ENCODE results near the gene ALG14.
A peak's percentile ranks its signal among the peaks of the same experiment; 100 is the strongest.

Gene ALG14

GRCh38 chr1:95117207-95118066 lies 44.7 kb upstream of the ALG14 start, which contains the start of gene TLCD4:
TLCD4 (plus strand) TSS chr1:95117355; CDS start chr1:95143902, 26,547 bp downstream.
- peak within 1 kb of the TSS; percentile 42 for H3K4me3 ChIP-seq (ENCODE audit: low read depth, low read length)
- peak; percentile 41 for DNase-seq (ENCODE audit: low read depth)
- TF ChIP-seq POLR2A (IDR thresholded peaks at IDR 0.05; ENCODE audit: extremely low read depth, insufficient read length) (no peak), MAX (IDR thresholded peaks at IDR 0.05; ENCODE audit: low read depth, low read length) (no peak), MYC (IDR thresholded peaks at IDR 0.05; ENCODE audit: low read depth, low read length) (no peak), CTCF (IDR thresholded peaks at IDR 0.05; ENCODE audit: low read depth, low read length) (no peak)

GRCh38 chr1:95116580-95117206 lies 43.9 kb upstream of the ALG14 start:
- peak overlapping the region; percentile 42 for H3K4me3 ChIP-seq (ENCODE audit: low read depth, low read length)
- DNase-seq (ENCODE audit: low read depth), result peak; percentile 53
- TF ChIP-seq CTCF (IDR thresholded peaks at IDR 0.05; ENCODE audit: low read depth, low read length), result peak; percentile 53
- no peak for TF ChIP-seq POLR2A (IDR thresholded peaks at IDR 0.05; ENCODE audit: extremely low read depth, insufficient read length)
- peak; percentile 42; the same call in 1 of the 2 replicates for TF ChIP-seq MAX (IDR thresholded peaks at IDR 0.05; ENCODE audit: low read depth, low read length)
- no peak for TF ChIP-seq MYC (IDR thresholded peaks at IDR 0.05; ENCODE audit: low read depth, low read length)

GRCh38 chr1:95115708-95116137 lies 43.0 kb upstream of the ALG14 start:
- H3K4me3 ChIP-seq (ENCODE audit: low read depth, low read length), result no peak overlapping the region
- TF ChIP-seq MYC (IDR thresholded peaks at IDR 0.05; ENCODE audit: low read depth, low read length) (no peak), MAX (IDR thresholded peaks at IDR 0.05; ENCODE audit: low read depth, low read length) (no peak), POLR2A (IDR thresholded peaks at IDR 0.05; ENCODE audit: extremely low read depth, insufficient read length) (no peak), CTCF (IDR thresholded peaks at IDR 0.05; ENCODE audit: low read depth, low read length) (no peak)
- peak; percentile 13 for DNase-seq (ENCODE audit: low read depth)

GRCh38 chr1:95113684-95114083 lies 40.9 kb upstream of the ALG14 start:
- no peak for DNase-seq (ENCODE audit: low read depth)
- TF ChIP-seq MYC (IDR thresholded peaks at IDR 0.05; ENCODE audit: low read depth, low read length) (no peak), POLR2A (IDR thresholded peaks at IDR 0.05; ENCODE audit: extremely low read depth, insufficient read length) (no peak), MAX (IDR thresholded peaks at IDR 0.05; ENCODE audit: low read depth, low read length) (no peak), CTCF (IDR thresholded peaks at IDR 0.05; ENCODE audit: low read depth, low read length) (no peak)
- no peak overlapping the region for H3K4me3 ChIP-seq (ENCODE audit: low read depth, low read length)

GRCh38 chr1:95111014-95111413 lies 38.3 kb upstream of the ALG14 start:
- no peak for DNase-seq (ENCODE audit: low read depth)
- TF ChIP-seq POLR2A (IDR thresholded peaks at IDR 0.05; ENCODE audit: extremely low read depth, insufficient read length), result no peak
- TF ChIP-seq CTCF (IDR thresholded peaks at IDR 0.05; ENCODE audit: low read depth, low read length), result no peak
- TF ChIP-seq MAX (IDR thresholded peaks at IDR 0.05; ENCODE audit: low read depth, low read length), result no peak
- no peak for TF ChIP-seq MYC (IDR thresholded peaks at IDR 0.05; ENCODE audit: low read depth, low read length)
- no peak overlapping the region for H3K4me3 ChIP-seq (ENCODE audit: low read depth, low read length)

Data from NB4 (cell line).